Uterus (tissue), 2 donors: ENCODE data around the gene RNF157.

Experiments used
- POLR2A ChIP-seq, 2 donors: fragments of 450-650 bp; IDR thresholded peaks; one replicate each; pipeline ENCODE4 v1.6.1; 2016; ENCODE audit warnings: antibody characterized with exemption in 2 of 2, mild to moderate bottlenecking in 1 of 2, moderate library complexity in 1 of 2
- TF ChIP-seq, protein P1 (sequence below), 4 experiments: fragments of 200-600 bp in 2 of 4; fragments of 450-650 bp in 2 of 4; sonication (generic) in 2 of 4; IDR thresholded peaks; one replicate each; pipeline ENCODE4 v1.5.1; 2016 to 2019; ENCODE audit warnings: antibody characterized with exemption in 4 of 4, mild to moderate bottlenecking in 2 of 4, moderate library complexity in 1 of 4

- TF ChIP-seq, protein P1, sequence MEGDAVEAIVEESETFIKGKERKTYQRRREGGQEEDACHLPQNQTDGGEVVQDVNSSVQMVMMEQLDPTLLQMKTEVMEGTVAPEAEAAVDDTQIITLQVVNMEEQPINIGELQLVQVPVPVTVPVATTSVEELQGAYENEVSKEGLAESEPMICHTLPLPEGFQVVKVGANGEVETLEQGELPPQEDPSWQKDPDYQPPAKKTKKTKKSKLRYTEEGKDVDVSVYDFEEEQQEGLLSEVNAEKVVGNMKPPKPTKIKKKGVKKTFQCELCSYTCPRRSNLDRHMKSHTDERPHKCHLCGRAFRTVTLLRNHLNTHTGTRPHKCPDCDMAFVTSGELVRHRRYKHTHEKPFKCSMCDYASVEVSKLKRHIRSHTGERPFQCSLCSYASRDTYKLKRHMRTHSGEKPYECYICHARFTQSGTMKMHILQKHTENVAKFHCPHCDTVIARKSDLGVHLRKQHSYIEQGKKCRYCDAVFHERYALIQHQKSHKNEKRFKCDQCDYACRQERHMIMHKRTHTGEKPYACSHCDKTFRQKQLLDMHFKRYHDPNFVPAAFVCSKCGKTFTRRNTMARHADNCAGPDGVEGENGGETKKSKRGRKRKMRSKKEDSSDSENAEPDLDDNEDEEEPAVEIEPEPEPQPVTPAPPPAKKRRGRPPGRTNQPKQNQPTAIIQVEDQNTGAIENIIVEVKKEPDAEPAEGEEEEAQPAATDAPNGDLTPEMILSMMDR (IDR thresholded peaks at IDR 0.05): no peak
- no peak for TF ChIP-seq POLR2A (IDR thresholded peaks at IDR 0.05)
Measured at GRCh38 chr17:76247304-76247703, 7.0 kb upstream of the RNF157 start.
